Endothelial cell of umbilical vein (primary cell): ENCODE results near the gene CROCC.
"Not testable (repeated sequence)": the region's sequence is repeated elsewhere in the genome, so short reads cannot be mapped to it uniquely, and the experiment has no call there.

Source experiments
- CTCF ChIP-seq, 2 donors: IDR thresholded peaks; 1 replicate in 1 of 2; 2 replicates in 1 of 2; pipeline ENCODE4 v1.5.1; 2011; ENCODE audit warnings: low read length in 2 of 2, mild to moderate bottlenecking in 2 of 2, moderate library complexity in 2 of 2, control low read depth in 1 of 2, inconsistent platforms in 1 of 2, low read depth in 1 of 2; ENCODE audit not compliant: insufficient read depth in 1 of 2; ENCODE audit errors: extremely low read depth in 1 of 2
- EZH2 ChIP-seq: IDR thresholded peaks from 2 replicates; pipeline ENCODE4 v1.6.1; 2012; ENCODE audit warnings: borderline replicate concordance, low read depth, mild to moderate bottlenecking, moderate library complexity, low read length, inconsistent platforms; ENCODE audit not compliant: severe bottlenecking
- FOS ChIP-seq: IDR thresholded peaks from 2 replicates; pipeline ENCODE4 v1.6.1; 2011; ENCODE audit warnings: mild to moderate bottlenecking, low read length, moderate library complexity, borderline replicate concordance; ENCODE audit not compliant: insufficient read depth
- MAX ChIP-seq: IDR thresholded peaks from 2 replicates; pipeline ENCODE4 v1.6.1; 2011; ENCODE audit not compliant: insufficient read depth, insufficient read length
- POLR2A ChIP-seq: IDR thresholded peaks from 2 replicates; pipeline ENCODE4 v1.6.1; 2012; ENCODE audit warnings: low read depth, mild to moderate bottlenecking, control low read depth, low read length
- POLR2AphosphoS5 ChIP-seq: IDR thresholded peaks from 2 replicates; pipeline ENCODE4 v1.6.1; 2012; ENCODE audit warnings: low read depth, mild to moderate bottlenecking, control low read depth, low read length, moderate library complexity; ENCODE audit not compliant: insufficient read depth

- TF ChIP-seq CTCF (IDR thresholded peaks at IDR 0.05; ENCODE audit: extremely low read depth in 1 of 2, insufficient read depth in 1 of 2, low read depth in 1 of 2, low read length in 2 of 2); POLR2AphosphoS5; POLR2A; MAX; EZH2; FOS: not testable (repeated sequence)
Observed at GRCh38 chr1:16939386-16940180, 17.9 kb downstream of the CROCC start.
